ENCODE measurements around the gene COTL1. TPM values are rescaled to one million over a fixed set of nuclear protein-coding genes. Genes with fewer than 3 reads are reported as not detected.

The COTL1 gene
- 308 and 334 TPM in 2 replicates for total RNA-seq (2014; rRNA removed; shearing (Covaris generic))

GRCh38 chr16:84617791-84618580 lies at the start of gene COTL1:
COTL1 (minus strand) TSS chr16:84618078; CDS start chr16:84617914, 164 bp downstream.

GRCh38 chr16:84647828-84648594 lies 30.1 kb upstream of the COTL1 start, which contains the start of gene KLHL36:
KLHL36 (plus strand) TSS chr16:84648511; CDS start chr16:84650868, 2,357 bp downstream.

Other genes with a start within 250 kb of the COTL1 start
- 1.6 TPM in 1 of 2 replicates, not detected in the other for gene ATP2C2, start 249.5 kb downstream of the COTL1 start, total RNA-seq (2014; rRNA removed; shearing (Covaris generic))
- 18.5 and 19.2 TPM in 2 replicates for gene MEAK7, start 113.4 kb downstream of the COTL1 start, total RNA-seq (2014; rRNA removed; shearing (Covaris generic))
- gene KLHL36, start 30.4 kb upstream of the COTL1 start, total RNA-seq (2014; rRNA removed; shearing (Covaris generic)) = 21.0 and 25.9 TPM in 2 replicates
- gene USP10, start 81.9 kb upstream of the COTL1 start, total RNA-seq (2014; rRNA removed; shearing (Covaris generic)) = 76.5 and 79.4 TPM in 2 replicates
- 0.77 and 0.98 TPM in 2 replicates for gene CRISPLD2, start 201.9 kb upstream of the COTL1 start, total RNA-seq (2014; rRNA removed; shearing (Covaris generic))